KMS-11 (cell line): ENCODE measurements around the gene NUTF2.
"Not testable (repeated sequence)": the region's sequence is repeated elsewhere in the genome, so short reads cannot be mapped to it uniquely, and the experiment has no call there.

Source experiments
- H2AFZ ChIP-seq: fragments of 200-600 bp; sonication (generic); 2 replicates; pipeline ENCODE4 v1.6.1; 2016; ENCODE audit warnings: antibody characterized with exemption, mixed run types, low read depth
- H3K27ac ChIP-seq: fragments of 200-600 bp; sonication (generic); 2 replicates; pipeline ENCODE4 v1.6.1; 2016; ENCODE audit warnings: mild to moderate bottlenecking, mixed run types
- H3K27me3 ChIP-seq: fragments of 200-600 bp; sonication (generic); 2 replicates; pipeline ENCODE4 v1.6.1; 2017; ENCODE audit warnings: mild to moderate bottlenecking, low read depth, mixed run types, moderate library complexity; ENCODE audit not compliant: insufficient read depth
- H3K36me3 ChIP-seq: fragments of 200-600 bp; sonication (generic); 2 replicates; pipeline ENCODE4 v1.6.1; 2017; ENCODE audit warnings: mild to moderate bottlenecking, mixed run types; ENCODE audit not compliant: insufficient read depth
- H3K4me1 ChIP-seq: fragments of 200-600 bp; sonication (generic); 2 replicates; pipeline ENCODE4 v1.6.1; 2016; ENCODE audit warnings: mild to moderate bottlenecking, low read depth, mixed run types; ENCODE audit not compliant: poor library complexity, severe bottlenecking
- H3K4me2 ChIP-seq: fragments of 200-600 bp; sonication (generic); 2 replicates; pipeline ENCODE4 v1.7.0; 2016; ENCODE audit warnings: mild to moderate bottlenecking, mixed run types
- H3K4me3 ChIP-seq: fragments of 200-600 bp; sonication (generic); IDR thresholded peaks from 2 replicates; pipeline ENCODE4 v1.6.1; 2017; ENCODE audit warnings: low read depth, low read length, mixed read lengths; ENCODE audit not compliant: insufficient read depth
- H3K79me2 ChIP-seq: fragments of 200-600 bp; sonication (generic); 2 replicates; pipeline ENCODE4 v1.6.1; 2016; ENCODE audit warnings: low read depth, mixed run types; ENCODE audit not compliant: insufficient read depth
- H3K9ac ChIP-seq: fragments of 200-600 bp; sonication (generic); 2 replicates; pipeline ENCODE4 v1.6.1; 2016; ENCODE audit warnings: mild to moderate bottlenecking, mixed run types
- H4K20me1 ChIP-seq: fragments of 200-600 bp; sonication (generic); 2 replicates; pipeline ENCODE4 v1.6.1; 2016; ENCODE audit warnings: mild to moderate bottlenecking, mixed run types; ENCODE audit not compliant: insufficient read depth
- CTCF ChIP-seq: fragments of 200-600 bp; sonication (generic); conservative IDR thresholded peaks from 2 replicates; pipeline ENCODE4 v1.6.1; 2017; ENCODE audit warnings: low read depth, mild to moderate bottlenecking, antibody characterized with exemption, low read length, moderate library complexity, mixed read lengths

The NUTF2 gene

GRCh38 chr16:67833030-67833414, 13.7 kb upstream of the NUTF2 start:
- Histone ChIP-seq H2AFZ (peak overlapping the region; percentile 96; the same call in 1 of the 2 replicates), H3K36me3 (no peaks in the 10 kb centered on the region; the same call in 1 of the 2 replicates), H3K79me2 (peaks cover 14% of the 10 kb centered on the region), H3K4me1 (peaks cover 10% of the 10 kb centered on the region), H3K27ac (peak overlapping the region; percentile 56), H4K20me1 (no peaks in the 10 kb centered on the region), H3K27me3 (0 out of 2 replicates have a peak, but pooled peaks cover 2% of the 10 kb centered on the region), H3K4me2 (peak overlapping the region; percentile 99), H3K4me3 (peak overlapping the region; percentile 41), H3K9ac (peak overlapping the region; percentile 95)
- no peak for TF ChIP-seq CTCF

GRCh38 chr16:67833415-67834241, 13.1 kb upstream of the NUTF2 start:
- Histone ChIP-seq H3K36me3 (no peaks in the 10 kb centered on the region; the same call in 1 of the 2 replicates), H3K27ac (peak overlapping the region; percentile 56)
- no peak for TF ChIP-seq CTCF

DNA sequence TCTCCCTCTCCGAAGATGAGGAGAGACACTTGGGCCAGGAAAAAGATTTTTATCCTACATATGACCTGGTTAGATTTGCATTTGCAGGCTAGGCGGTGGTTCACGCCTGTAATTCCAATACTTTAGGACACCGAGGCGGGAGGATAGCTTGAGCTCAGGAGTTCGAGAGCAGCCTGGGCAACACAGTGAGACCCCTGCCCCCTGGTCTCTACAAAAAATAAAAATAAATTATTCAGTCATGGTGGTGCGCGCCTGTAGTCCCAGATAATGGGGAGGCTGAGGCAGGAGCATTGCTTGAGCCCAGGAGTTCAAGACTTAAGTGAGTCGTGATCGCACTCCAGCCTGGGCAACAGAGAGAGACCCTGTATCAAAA, 12.5 kb upstream of the NUTF2 start:
- no peak overlapping the region for H3K4me3 ChIP-seq
- peaks cover 14% of the 10 kb centered on the region for H3K79me2 ChIP-seq
- H3K4me2 ChIP-seq, result peak overlapping the region; percentile 99
- no peak overlapping the region for H3K27ac ChIP-seq
- H2AFZ ChIP-seq, result peak overlapping the region; percentile 96
- peak overlapping the region; percentile 95; the same call in 1 of the 2 replicates for H3K9ac ChIP-seq
- 0 out of 2 replicates have a peak, but pooled peaks cover 2% of the 10 kb centered on the region for H3K27me3 ChIP-seq
- H4K20me1 ChIP-seq, result no peaks in the 10 kb centered on the region
- peaks cover 10% of the 10 kb centered on the region for H3K4me1 ChIP-seq
- no peaks in the 10 kb centered on the region; the same call in 1 of the 2 replicates for H3K36me3 ChIP-seq
- no peak for TF ChIP-seq CTCF

More at GRCh38 chr16:67833415-67834241, 13.1 kb upstream of the NUTF2 start:
- peak overlapping the region; percentile 95 for H3K9ac ChIP-seq
- 0 out of 2 replicates have a peak, but pooled peaks cover 2% of the 10 kb centered on the region for H3K27me3 ChIP-seq
- peaks cover 10% of the 10 kb centered on the region for H3K4me1 ChIP-seq
- H3K79me2 ChIP-seq, result peaks cover 14% of the 10 kb centered on the region
- H3K4me2 ChIP-seq, result peak overlapping the region; percentile 99
- peak overlapping the region; percentile 41 for H3K4me3 ChIP-seq
- peak overlapping the region; percentile 96 for H2AFZ ChIP-seq
- no peaks in the 10 kb centered on the region for H4K20me1 ChIP-seq

GRCh38 chr16:67837190-67837589, 9.5 kb upstream of the NUTF2 start:
- H3K4me1 ChIP-seq, result peaks cover 14% of the 10 kb centered on the region
- H3K27me3 ChIP-seq, H3K4me3 ChIP-seq, H3K9ac ChIP-seq, H3K4me2 ChIP-seq, H3K36me3 ChIP-seq, H3K27ac ChIP-seq, H2AFZ ChIP-seq, H4K20me1 ChIP-seq: not testable (repeated sequence)
- peaks cover 13% of the 10 kb centered on the region for H3K79me2 ChIP-seq

DNA sequence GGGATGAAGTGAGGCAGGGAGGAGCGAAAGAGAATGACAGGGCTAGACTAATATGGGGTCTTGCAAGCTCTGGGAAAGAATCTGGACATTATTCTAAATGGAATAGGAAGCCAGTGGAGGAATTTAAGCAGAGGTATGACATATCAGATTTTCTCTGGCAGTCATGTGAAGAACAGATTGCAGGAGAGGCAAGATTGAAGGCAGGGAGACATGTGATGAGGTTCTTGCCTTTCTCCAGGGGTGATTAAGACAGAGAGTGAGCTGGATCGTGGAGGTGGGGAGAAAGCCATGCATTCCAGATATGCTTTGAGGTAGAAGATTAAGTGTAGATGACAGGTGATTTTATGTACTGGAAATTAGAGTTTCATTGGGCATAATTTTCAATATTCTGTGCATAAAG, 8.9 kb upstream of the NUTF2 start:
- Histone ChIP-seq H3K4me2 (no peak overlapping the region), H3K36me3 (no peaks in the 10 kb centered on the region), H2AFZ (no peak overlapping the region), H3K27me3 (0 out of 2 replicates have a peak, but pooled peaks cover 2% of the 10 kb centered on the region), H3K4me3 (no peak overlapping the region), H4K20me1 (no peaks in the 10 kb centered on the region), H3K9ac (no peak overlapping the region), H3K4me1 (peaks cover 12% of the 10 kb centered on the region), H3K27ac (no peak overlapping the region), H3K79me2 (peaks cover 7% of the 10 kb centered on the region)
- no peak for TF ChIP-seq CTCF
